ENCODE results near the gene WIPF1. TPM values are rescaled to one million over a fixed set of nuclear protein-coding genes. Genes with fewer than 3 reads are reported as not detected.

The WIPF1 gene
- total RNA-seq, 3 donors from 2014 or later (not counting 1 experiment from before 2014, with no cell fraction given), result 508 to 640 (median 555) TPM

- peaks cover 32% of the 10 kb centered on the region for H3K4me1 ChIP-seq (ENCODE audit: control insufficient read depth, insufficient read depth, low read length)
- Mint-ChIP-seq H3K27me3 (ENCODE audit: low read depth in 2 of 2) (no peaks in the 10 kb centered on the region), H3K9me3 (no peaks in the 10 kb centered on the region), H3K4me1 (peaks cover 46 to 56% of the 10 kb centered on the region in 2 donors), H3K27ac (peak overlapping the region; percentile 7 to 70), H3K36me3 (no peaks in the 10 kb centered on the region), H3K4me3 (no peak overlapping the region)
- ATAC-seq (peak; percentile 38 to 58 (median 54)), DNase-seq (peak in 1 of 2 donors; percentile 87)
- 73% methylated on average over 5 of the region's 5 CpGs for WGBS (ENCODE audit: insufficient coverage)
- TF ChIP-seq CTCF (IDR thresholded peaks at IDR 0.05), result no peak
- H3K9me3 ChIP-seq (ENCODE audit: control insufficient read depth, insufficient read depth, low read length), result no peaks in the 10 kb centered on the region
- intact Hi-C loops (cut with micrococcal nuclease), result no loop called here
- H3K4me3 ChIP-seq (ENCODE audit: low read length), result no peak overlapping the region
- H3K27me3 ChIP-seq (ENCODE audit: control insufficient read depth, insufficient read depth, low read length), result no peaks in the 10 kb centered on the region
- H3K27ac ChIP-seq (ENCODE audit: low read length), result peak overlapping the region; percentile 48
- peaks cover 5% of the 10 kb centered on the region for H3K36me3 ChIP-seq (ENCODE audit: control insufficient read depth, insufficient read depth, low read length)
These were observed 10.6 kb upstream of the WIPF1 start for GRCh38 chr2:174607989-174608865.

- DNase-seq, result no peak
- Mint-ChIP-seq H3K27ac (peak overlapping the region; percentile 7 to 70), H3K27me3 (ENCODE audit: low read depth in 2 of 2) (no peaks in the 10 kb centered on the region), H3K9me3 (no peaks in the 10 kb centered on the region), H3K36me3 (no peaks in the 10 kb centered on the region), H3K4me1 (peaks cover 48 to 58% of the 10 kb centered on the region in 2 donors), H3K4me3 (no peak overlapping the region)
- H3K36me3 ChIP-seq (ENCODE audit: control insufficient read depth, insufficient read depth, low read length), result peaks cover 4% of the 10 kb centered on the region
- H3K4me1 ChIP-seq (ENCODE audit: control insufficient read depth, insufficient read depth, low read length), result peaks cover 38% of the 10 kb centered on the region
- WGBS (ENCODE audit: insufficient coverage), result 54% methylated on average over 3 of the region's 3 CpGs
- intact Hi-C loops (cut with micrococcal nuclease), result no loop called here
- TF ChIP-seq CTCF (IDR thresholded peaks at IDR 0.05), result no peak
- no peaks in the 10 kb centered on the region for H3K9me3 ChIP-seq (ENCODE audit: control insufficient read depth, insufficient read depth, low read length)
- no peak for ATAC-seq
- no peaks in the 10 kb centered on the region for H3K27me3 ChIP-seq (ENCODE audit: control insufficient read depth, insufficient read depth, low read length)
- H3K4me3 ChIP-seq (ENCODE audit: low read length), result no peak overlapping the region
- H3K27ac ChIP-seq (ENCODE audit: low read length), result peak overlapping the region; percentile 48
These were observed 10.0 kb upstream of the WIPF1 start for GRCh38 chr2:174607584-174607983.

- H3K27me3 Mint-ChIP-seq (ENCODE audit: low read depth in 2 of 2), result no peaks in the 10 kb centered on the region
- Histone ChIP-seq H3K4me3 (ENCODE audit: low read length) (no peak overlapping the region), H3K36me3 (ENCODE audit: control insufficient read depth, insufficient read depth, low read length) (peaks cover 4% of the 10 kb centered on the region), H3K9me3 (ENCODE audit: control insufficient read depth, insufficient read depth, low read length) (no peaks in the 10 kb centered on the region), H3K4me1 (ENCODE audit: control insufficient read depth, insufficient read depth, low read length) (peaks cover 41% of the 10 kb centered on the region), H3K27me3 (ENCODE audit: control insufficient read depth, insufficient read depth, low read length) (no peaks in the 10 kb centered on the region), H3K27ac (ENCODE audit: low read length) (peak overlapping the region; percentile 16)
- DNase-seq (peak in 1 of 2 donors; percentile 68), ATAC-seq (no peak)
- intact Hi-C loops (cut with micrococcal nuclease), result no loop called here
- H3K27ac Mint-ChIP-seq, result peak overlapping the region; percentile 69 to 76
- H3K36me3 Mint-ChIP-seq, result no peaks in the 10 kb centered on the region
- H3K4me3 Mint-ChIP-seq, result no peak overlapping the region
- WGBS (ENCODE audit: insufficient coverage), result 63% methylated on average over 3 of the region's 3 CpGs
- TF ChIP-seq CTCF (IDR thresholded peaks at IDR 0.05), result no peak
- no peaks in the 10 kb centered on the region for H3K9me3 Mint-ChIP-seq
- peaks cover 48 to 61% of the 10 kb centered on the region in 2 donors for H3K4me1 Mint-ChIP-seq
These were observed 8.7 kb upstream of the WIPF1 start for GRCh38 chr2:174606336-174606735.
